GM19463 (cell line): ENCODE data around the gene SNX33.
"Not testable (repeated sequence)": the region's sequence is repeated elsewhere in the genome, so short reads cannot be mapped to it uniquely, and the experiment has no call there.

Experiments used
- ATAC-seq: cut with Tn5 transposase; IDR thresholded peaks from one replicate; pipeline ENCODE4 v1.9.1; 2021; ENCODE audit warnings: mild to moderate bottlenecking, moderate library complexity; ENCODE audit not compliant: unreplicated experiment

The SNX33 gene

GRCh38 chr15:75697974-75698747, 50.4 kb downstream of the SNX33 start:
- not testable (repeated sequence) for ATAC-seq

GRCh38 chr15:75699517-75699916, 51.8 kb downstream of the SNX33 start:
- ATAC-seq, result not testable (repeated sequence)

DNA sequence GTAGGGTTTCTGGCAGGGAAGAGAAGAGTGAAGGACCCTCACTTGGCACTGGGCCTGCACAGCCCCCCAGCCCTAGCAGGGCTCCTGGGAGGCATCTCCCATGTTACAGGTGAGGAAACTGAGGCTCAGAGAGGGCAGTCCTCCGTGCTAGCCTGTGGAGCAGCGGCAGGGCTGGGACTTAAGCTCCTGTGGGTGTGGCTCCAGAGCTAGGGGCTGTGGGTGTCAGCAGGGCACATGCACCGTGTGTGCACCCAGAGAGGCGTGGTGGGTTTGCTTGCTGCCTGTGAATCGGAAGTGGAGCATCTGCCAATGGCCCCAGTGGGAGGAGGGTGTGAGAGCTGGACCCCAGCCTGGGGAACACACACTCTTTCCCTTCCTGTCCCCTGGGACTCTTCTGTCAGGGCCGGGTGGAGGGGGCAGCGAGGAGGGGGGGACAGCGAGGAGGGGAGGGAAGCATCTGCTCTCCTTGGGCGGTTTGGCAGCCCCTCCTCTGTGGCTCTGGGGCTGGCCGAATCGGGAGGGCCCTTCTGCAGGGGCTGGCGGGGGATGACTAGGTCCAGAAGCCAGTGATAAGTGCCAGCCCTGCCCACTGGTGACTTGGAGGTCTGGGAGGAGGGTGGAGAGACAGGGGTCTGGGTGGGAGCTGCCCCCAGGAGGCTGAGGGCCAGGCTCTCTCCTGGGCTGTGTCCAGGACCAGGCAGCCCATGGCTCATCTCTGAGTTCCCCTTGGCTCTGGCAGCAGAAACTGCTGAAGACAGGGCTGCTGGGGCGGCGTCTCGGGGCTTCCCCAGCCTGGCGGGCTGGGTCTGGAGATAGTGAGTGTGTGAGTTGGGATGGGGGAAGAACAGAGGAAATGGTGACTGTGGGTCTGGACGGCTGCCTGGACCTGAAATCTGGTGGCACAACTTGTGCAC, 52.5 kb downstream of the SNX33 start:
- ATAC-seq, result peak; percentile 74

DNA sequence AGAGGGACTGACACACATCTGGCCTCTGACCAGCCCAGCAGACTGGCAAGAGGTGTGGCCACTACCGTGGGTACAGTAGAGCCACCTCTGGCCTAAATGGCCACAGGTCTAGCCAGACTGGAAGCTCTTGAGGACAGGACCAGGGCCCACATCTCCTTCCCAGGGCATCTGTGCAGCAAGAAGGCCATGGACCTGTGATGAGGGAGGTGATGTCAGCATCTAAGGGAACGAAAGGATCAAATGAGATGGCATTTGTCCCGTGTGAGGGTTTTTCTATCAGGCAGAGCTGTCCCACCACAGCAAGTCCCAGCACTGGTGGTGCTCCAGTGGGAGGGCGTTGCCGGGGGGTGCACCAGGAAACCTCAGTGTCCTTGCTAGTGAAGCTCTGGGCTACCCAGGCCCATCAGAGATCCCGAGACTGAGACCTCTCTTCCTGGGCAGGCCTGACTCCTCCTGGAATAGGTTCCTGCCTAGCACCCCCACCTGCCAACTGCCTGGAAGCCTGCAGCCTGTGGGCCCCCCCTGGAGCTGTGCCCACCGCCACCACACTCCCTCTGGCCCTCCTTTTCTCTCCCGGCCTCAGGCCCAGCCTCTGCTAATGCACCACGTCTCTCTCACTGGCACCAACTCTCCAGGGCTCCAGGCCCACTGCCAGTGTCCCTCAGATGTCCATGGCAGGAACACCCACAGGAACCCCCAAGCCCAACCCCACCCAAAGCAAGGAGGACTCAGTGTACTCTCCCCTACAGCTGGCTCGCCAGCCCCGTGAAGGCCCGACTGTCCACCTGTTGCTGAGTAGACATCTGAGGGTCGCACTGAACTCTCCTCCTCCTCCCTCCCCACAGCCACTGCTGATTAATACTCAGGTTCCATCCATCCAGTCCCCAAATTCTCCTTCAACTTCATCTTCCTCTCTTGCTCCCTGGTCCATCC, 53.6 kb downstream of the SNX33 start:
- ATAC-seq, result not testable (repeated sequence)

DNA sequence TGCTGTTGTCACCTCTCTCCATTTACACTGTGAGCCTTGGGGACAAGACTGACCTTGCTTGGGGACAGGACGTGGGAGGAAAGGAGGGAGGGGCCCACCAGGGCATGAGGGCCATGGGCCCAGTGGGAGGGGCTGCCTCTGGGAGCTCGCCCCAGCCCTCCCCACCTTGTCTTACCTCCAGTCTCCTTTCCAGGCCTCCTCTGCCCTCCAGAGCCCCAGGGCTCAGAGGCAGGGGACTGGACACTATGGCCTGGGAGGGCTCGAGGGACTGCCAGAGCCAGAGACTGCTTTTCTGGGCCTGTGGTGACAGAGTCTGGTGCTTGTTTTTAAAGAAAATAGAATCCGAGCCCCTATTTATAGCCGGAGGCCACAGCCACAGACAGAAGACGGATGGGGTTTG, 54.7 kb downstream of the SNX33 start:
- ATAC-seq, result no peak

DNA sequence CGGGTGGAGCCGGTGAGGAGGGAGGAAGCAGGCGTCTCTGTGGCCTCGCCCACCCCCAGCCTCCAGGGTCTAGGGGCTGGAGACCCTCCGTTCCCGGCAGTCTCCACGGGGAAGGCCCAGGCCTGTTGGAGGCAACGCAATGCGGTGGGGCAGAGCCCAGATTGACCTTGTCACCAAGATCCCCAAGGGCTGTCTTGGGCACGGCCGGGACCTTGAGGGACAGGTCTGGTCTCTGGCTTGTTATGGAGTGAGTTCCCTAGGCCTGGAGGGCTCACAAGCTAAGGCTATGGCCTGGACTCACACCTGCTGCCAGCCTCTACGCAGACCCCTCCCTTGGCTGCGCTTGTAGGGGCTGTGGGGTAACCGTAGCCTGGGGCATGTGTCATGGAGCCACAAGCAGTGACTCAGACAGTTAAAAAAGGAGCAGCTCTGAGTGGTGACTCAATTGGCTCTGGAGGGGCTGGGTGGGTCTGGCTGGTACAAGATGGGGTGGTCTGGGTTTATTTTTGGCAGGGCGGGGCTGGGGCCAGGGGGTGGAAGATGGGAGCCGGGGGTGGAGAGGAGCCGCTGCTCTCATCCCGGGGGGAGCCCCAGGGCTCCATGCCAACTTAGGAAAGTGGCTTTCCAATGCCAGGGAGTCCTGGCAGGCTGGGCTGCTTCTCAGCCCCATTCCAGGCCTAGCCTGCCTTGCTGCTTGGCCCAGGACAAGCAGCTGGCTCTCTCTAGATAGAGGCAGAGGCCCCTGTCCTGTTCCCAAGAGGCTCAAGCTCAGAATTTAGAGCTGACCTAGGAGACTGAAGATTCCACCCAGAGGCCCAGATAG, 55.9 kb downstream of the SNX33 start:
- not testable (repeated sequence) for ATAC-seq

DNA sequence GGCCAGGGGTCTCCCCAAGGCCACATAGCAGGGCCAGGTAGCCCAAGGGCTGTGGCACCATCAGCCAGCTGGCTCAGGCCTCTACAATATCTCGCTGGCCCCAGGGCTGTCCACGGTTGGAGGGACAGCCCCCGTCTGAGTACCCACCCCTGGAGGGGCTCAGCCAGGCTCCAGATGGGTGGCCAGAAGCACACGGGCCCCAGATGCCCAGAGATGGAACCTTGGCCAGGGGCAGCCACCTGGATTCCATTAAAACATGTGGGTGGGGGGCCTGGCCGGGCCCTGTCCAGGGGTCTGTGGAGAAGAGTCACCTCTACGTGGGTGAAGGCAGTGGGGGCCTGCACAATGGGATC, 56.5 kb downstream of the SNX33 start:
- no peak for ATAC-seq

- no peak for ATAC-seq
These were observed 56.9 kb downstream of the SNX33 start for GRCh38 chr15:75704618-75705017.

GRCh38 chr15:75705375-75705774, 57.7 kb downstream of the SNX33 start:
- ATAC-seq, result not testable (repeated sequence)

GRCh38 chr15:75705854-75706681, 58.4 kb downstream of the SNX33 start:
- no peak for ATAC-seq

DNA sequence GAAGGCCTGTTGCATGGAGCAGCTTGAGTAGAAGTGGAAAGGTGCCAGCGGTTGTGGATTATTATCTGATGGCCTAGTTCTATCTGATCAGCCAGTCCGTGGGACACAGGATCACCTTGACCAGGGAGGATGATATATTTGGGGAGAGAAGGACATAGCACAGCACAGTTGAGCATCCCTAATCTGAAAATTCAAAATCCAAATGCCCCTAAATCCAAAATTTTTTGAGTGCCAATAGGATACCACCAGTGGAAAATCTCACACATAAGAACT, 58.9 kb downstream of the SNX33 start:
- no peak for ATAC-seq

DNA sequence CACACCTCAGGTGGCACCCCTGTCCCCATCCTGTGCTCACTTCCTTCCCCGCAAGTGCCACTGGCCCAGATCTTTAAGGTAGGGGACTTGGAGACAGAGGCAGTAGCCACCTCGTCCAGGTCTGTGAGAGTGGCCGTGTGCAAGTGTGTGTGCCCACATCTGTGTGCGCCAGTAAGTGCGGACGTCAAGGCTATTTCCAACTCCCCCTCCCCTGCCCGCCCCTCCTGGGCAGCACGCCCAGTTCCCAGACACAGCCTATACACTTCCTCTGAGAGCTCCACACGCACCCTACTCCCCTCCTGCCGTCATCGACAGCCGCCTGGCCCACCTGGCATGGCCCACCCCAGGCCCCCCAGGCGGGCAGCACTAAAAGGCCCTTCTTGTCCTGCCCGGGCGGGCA, 61.7 kb downstream of the SNX33 start:
- not testable (repeated sequence) for ATAC-seq

DNA sequence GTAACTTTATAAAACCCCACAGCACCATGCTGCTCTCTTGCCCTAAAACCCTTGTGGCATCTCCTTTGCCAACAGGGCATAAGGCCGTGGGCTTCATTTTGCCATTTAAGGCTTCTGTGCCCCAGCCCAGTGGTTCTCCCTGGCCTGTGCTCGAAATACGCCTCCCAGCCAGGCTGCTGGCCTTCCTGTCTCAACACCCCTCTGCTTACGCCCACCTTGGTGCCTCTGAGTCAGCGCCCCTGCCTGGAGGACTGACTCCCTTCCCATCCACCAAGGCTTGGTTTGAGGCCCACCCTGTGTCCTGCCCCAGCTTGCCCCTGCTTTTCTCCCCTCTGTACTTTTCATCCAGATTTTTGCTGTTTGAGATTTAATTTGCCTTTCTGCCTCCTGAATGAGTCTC, 63.2 kb downstream of the SNX33 start:
- ATAC-seq, result not testable (repeated sequence)

GRCh38 chr15:75711495-75711894, 63.8 kb downstream of the SNX33 start:
- not testable (repeated sequence) for ATAC-seq
